GM12878 (cell line): Measurements from ENCODE around the gene LTV1. TPM values are rescaled to one million over a fixed set of nuclear protein-coding genes. Genes with fewer than 3 reads are reported as not detected.

Source experiments
- ATAC-seq: fragments of 200-7000 bp; cut with Tn5 transposase; 3 replicates; pipeline ENCODE4 v1.9.1; 2020; ENCODE audit warnings: mild to moderate bottlenecking, moderate library complexity
- BruUV-seq: library from RNA; stranded (reverse); fragments of 400-500 nt; replicated peaks from 2 replicates; lab custom pipeline; 2021; lab: Mats Ljungman, UMichigan
- CTCF ChIA-PET: fragments of 300-600 bp; sonication (Branson Sonifier 250); formaldehyde crosslinking; extraction: SDS; loops from one replicate; lab custom pipeline; 2021; ENCODE audit warnings: inconsistent platforms; lab: Yijun Ruan, JAX
- POLR2A ChIA-PET: fragments of 350-600 bp; formaldehyde crosslinking; extraction: SDS; loops from one replicate; lab custom pipeline; 2021; ENCODE audit warnings: inconsistent platforms; lab: Charles Lee
- RAD21 ChIA-PET: fragments of 300-600 bp; sonication (Branson Sonifier 250); formaldehyde crosslinking; loops from one replicate; lab custom pipeline; 2023; ENCODE audit warnings: antibody characterized with exemption; ENCODE audit not compliant: unreplicated experiment; lab: Charles Lee
- SMC1A ChIA-PET: fragments of 300-600 bp; sonication (Branson Sonifier 250); formaldehyde crosslinking; loops from one replicate; lab custom pipeline; 2023; ENCODE audit not compliant: unreplicated experiment, uncharacterized antibody; lab: Charles Lee
- DNase-seq: peaks from one replicate; pipeline ENCODE4 v3.0.0-alpha.2; 2011; ENCODE audit warnings: low read depth, low spot score
- FAIRE-seq: peaks from 3 replicates; lab custom pipeline; 2011; peaks lifted over from hg19 to GRCh38; lab: Jason Lieb, UNC
- H2AFZ ChIP-seq: 2 replicates; pipeline ENCODE4 v1.6.0; 2011; ENCODE audit warnings: low read depth, low read length, control low read depth; ENCODE audit not compliant: control insufficient read depth
- H3K27ac ChIP-seq: 2 replicates; pipeline ENCODE4 v1.5.1; 2011; ENCODE audit warnings: control low read depth; ENCODE audit not compliant: control insufficient read depth, insufficient read depth
- H3K27me3 ChIP-seq, 2 experiments: replicated peaks in 1 of 2; 2 replicates each; pipeline versions ENCODE4 v1.6.0 to v1.6.1; 2011; ENCODE audit warnings: low read length in 1 of 2; ENCODE audit not compliant: control insufficient read depth in 2 of 2, insufficient read depth in 2 of 2
- H3K36me3 ChIP-seq, 2 experiments: 2 replicates each; pipeline ENCODE4 v1.5.1; 2011; ENCODE audit warnings: low read length in 1 of 2; ENCODE audit not compliant: control insufficient read depth in 2 of 2, insufficient read depth in 2 of 2
- H3K4me1 ChIP-seq: 2 replicates; pipeline ENCODE4 v1.6.1; 2011; ENCODE audit warnings: mild to moderate bottlenecking, low read length, moderate library complexity, mixed read lengths; ENCODE audit not compliant: control insufficient read depth, insufficient read depth
- H3K4me2 ChIP-seq: 2 replicates; pipeline ENCODE4 v1.6.0; 2011; ENCODE audit warnings: control low read depth; ENCODE audit not compliant: control insufficient read depth, insufficient read depth
- H3K4me3 ChIP-seq: fragments of 200-600 bp; sonication (generic); 2 replicates; pipeline ENCODE4 v1.5.1; 2016
- H3K79me2 ChIP-seq: 2 replicates; pipeline ENCODE4 v1.6.0; 2011; ENCODE audit warnings: low read length; ENCODE audit not compliant: control insufficient read depth, insufficient read depth
- H3K9ac ChIP-seq: 2 replicates; pipeline ENCODE4 v1.8.0; 2011; ENCODE audit warnings: low read length, control low read depth, mixed read lengths; ENCODE audit not compliant: control insufficient read depth, insufficient read depth
- H3K9me3 ChIP-seq: replicated peaks from 3 replicates; pipeline ENCODE4 v1.5.1; 2011; ENCODE audit warnings: mild to moderate bottlenecking, low read length; ENCODE audit not compliant: control insufficient read depth, insufficient read depth
- H4K20me1 ChIP-seq: 2 replicates; pipeline ENCODE4 v1.6.0; 2011; ENCODE audit not compliant: control insufficient read depth, insufficient read depth
- ETV6 ChIP-seq, 2 experiments: fragments of 450-650 bp in 1 of 2; IDR thresholded peaks in 1 of 2; conservative IDR thresholded peaks in 1 of 2; 2 replicates each; pipeline ENCODE4 v1.6.1; 2014; ENCODE audit warnings: antibody characterized with exemption in 1 of 2, borderline replicate concordance in 1 of 2, low read depth in 1 of 2, mild to moderate bottlenecking in 1 of 2, moderate library complexity in 1 of 2
- SIN3A ChIP-seq: IDR thresholded peaks from 2 replicates; pipeline ENCODE4 v1.6.1; 2012; ENCODE audit warnings: low read depth, low read length, improper control_type of control experiment
- WGBS: methylation state at CpG from one replicate; pipeline ENCODE4 v1.1.6; 2016; ENCODE audit warnings: low lambda C conversion rate; ENCODE audit not compliant: insufficient replicate concordance, insufficient coverage; ENCODE audit errors: missing lambda C conversion rate; 5-methylcytosine and 5-hydroxymethylcytosine counted together
- in situ Hi-C: fragments of 300-500 bp; cut with MboI; formaldehyde crosslinking; loops from 9 replicates; pipeline ENCODE4 v1.14.3; 2018; ENCODE audit warnings: mixed read lengths
- intact Hi-C: fragments of 100-400 bp; cut with micrococcal nuclease; formaldehyde crosslinking; loops from one replicate; pipeline ENCODE4 v1.14.2; 2022; ENCODE audit not compliant: unreplicated experiment
- polyA plus RNA-seq, 11 experiments: library from polyadenylated mRNA; depleted of rRNA in 4 of 11; unstranded in 6 of 11; stranded (reverse) in 5 of 11; fragments of >200 nt; fragmentation: Nextera tagmentation in 4 of 11; fragmentation: Illumina TruSeq in 1 of 11; extraction: Ambion mirVana in 4 of 11; extraction: Trizol in 1 of 11; gene quantifications; 1 replicate in 1 of 11; 2 replicates in 10 of 11; pipeline versions ENCODE4 v1.2.1 to v1.2.3, GENCODE V29; 2011 to 2016; ENCODE audit warnings: inconsistent platforms in 2 of 11, missing spikeins in 2 of 11, low read depth in 1 of 11
- total RNA-seq, 4 experiments: library from RNA; depleted of rRNA in 3 of 4; stranded (reverse); fragments of >200 nt in 3 of 4; fragmentation: Illumina TruSeq in 1 of 4; extraction: Trizol in 1 of 4; gene quantifications; 2 replicates each; pipeline versions ENCODE4 v1.2.1 to v1.2.3, GENCODE V29; 2013 to 2021
- TF ChIP-seq, protein P1 (sequence below): IDR thresholded peaks from 2 replicates; pipeline ENCODE4 v1.6.1; 2011; ENCODE audit warnings: low read depth, mild to moderate bottlenecking, low read length, moderate library complexity, borderline replicate concordance; ENCODE audit errors: extremely low read depth
- TF ChIP-seq, protein P2 (sequence below): IDR thresholded peaks from 2 replicates; pipeline ENCODE4 v1.6.1; 2011; ENCODE audit warnings: borderline replicate concordance, low read depth, mild to moderate bottlenecking, moderate library complexity, mixed read lengths, low read length; ENCODE audit not compliant: insufficient read depth; ENCODE audit errors: extremely low read length

The LTV1 gene
- total and polyA plus RNA-seq, 10 of the 15 experiments (the other 5 are each of a cell fraction or from before 2014, with no cell fraction given), result 22.3 to 66.4 (median 52.0) TPM

DNA sequence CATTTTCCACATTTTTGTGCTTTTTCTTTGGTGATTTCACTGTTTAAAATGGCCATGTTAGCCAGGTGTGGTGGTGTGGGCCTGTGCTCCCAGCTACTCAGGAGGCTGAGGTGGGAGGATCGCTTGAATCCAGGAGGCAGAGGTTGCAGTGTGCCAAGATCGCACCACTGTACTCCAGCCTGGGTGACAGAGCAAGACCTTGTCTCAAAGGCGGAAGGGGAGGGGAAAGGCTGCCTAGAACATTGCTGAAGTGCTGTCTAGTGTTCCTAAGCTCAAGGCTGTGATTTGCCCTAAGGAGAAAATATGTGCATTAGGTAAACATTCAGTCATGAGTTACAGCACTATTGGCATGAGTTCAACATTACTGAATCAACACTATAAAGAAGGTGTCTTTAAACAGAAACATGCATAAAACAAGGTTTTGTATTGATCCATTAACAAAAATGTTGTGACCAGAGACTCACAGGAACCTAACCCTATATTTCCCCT, 35.2 kb downstream of the LTV1 start:
- H3K27me3 ChIP-seq, result 0 out of 4 replicates have a peak, but pooled peaks cover 0 to 1% of the 10 kb centered on the region in 2 experiments
- peaks cover 3% of the 10 kb centered on the region; the same call in 2 of the 3 replicates for H3K9me3 ChIP-seq
- H3K27ac ChIP-seq, result no peak overlapping the region
- SMC1A ChIA-PET, result no interaction called here
- ATAC-seq, result no peak
- H2AFZ ChIP-seq, result no peak overlapping the region
- no peaks in the 10 kb centered on the region for H4K20me1 ChIP-seq
- no TSS peak for BruUV-seq
- RAD21 ChIA-PET, result no interaction called here
- TF ChIP-seq, protein P1, sequence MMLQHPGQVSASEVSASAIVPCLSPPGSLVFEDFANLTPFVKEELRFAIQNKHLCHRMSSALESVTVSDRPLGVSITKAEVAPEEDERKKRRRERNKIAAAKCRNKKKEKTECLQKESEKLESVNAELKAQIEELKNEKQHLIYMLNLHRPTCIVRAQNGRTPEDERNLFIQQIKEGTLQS, result no peak
- TF ChIP-seq, protein P2, sequence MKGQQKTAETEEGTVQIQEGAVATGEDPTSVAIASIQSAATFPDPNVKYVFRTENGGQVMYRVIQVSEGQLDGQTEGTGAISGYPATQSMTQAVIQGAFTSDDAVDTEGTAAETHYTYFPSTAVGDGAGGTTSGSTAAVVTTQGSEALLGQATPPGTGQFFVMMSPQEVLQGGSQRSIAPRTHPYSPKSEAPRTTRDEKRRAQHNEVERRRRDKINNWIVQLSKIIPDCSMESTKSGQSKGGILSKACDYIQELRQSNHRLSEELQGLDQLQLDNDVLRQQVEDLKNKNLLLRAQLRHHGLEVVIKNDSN, result no peak
- WGBS, result 97% methylated on average over 3 of the region's 3 CpGs
- no peak for DNase-seq
- POLR2A ChIA-PET, result no interaction called here
- no peaks in the 10 kb centered on the region for H3K36me3 ChIP-seq
- no peak for FAIRE-seq
- CTCF ChIA-PET, result no interaction called here
- no peak overlapping the region for H3K9ac ChIP-seq
- intact Hi-C loops, result no loop called here
- H3K4me1 ChIP-seq, result no peaks in the 10 kb centered on the region
- in situ Hi-C loops, result no loop called here
- no peak overlapping the region for H3K4me3 ChIP-seq
- H3K79me2 ChIP-seq, result no peaks in the 10 kb centered on the region
- no peak overlapping the region for H3K4me2 ChIP-seq

DNA sequence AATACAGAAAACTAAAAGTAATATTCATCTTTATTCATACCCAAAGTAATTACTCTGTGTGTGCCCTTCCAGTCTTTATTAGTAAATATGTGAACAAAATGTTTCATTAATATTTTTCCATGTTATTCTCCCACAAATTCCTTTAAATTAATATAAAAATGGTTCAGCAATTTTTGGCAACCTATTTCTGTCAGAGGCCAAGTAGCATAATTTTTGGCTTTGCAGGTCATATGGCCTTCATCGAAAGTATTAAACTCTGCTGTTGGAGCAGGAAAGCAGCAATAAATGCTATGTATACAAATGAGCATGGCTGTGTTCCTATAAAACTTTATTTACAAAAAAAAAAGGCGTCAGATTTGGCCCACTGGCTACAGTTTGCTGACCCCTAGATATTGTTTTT, 37.3 kb downstream of the LTV1 start:
- H3K36me3 ChIP-seq, result no peaks in the 10 kb centered on the region
- H3K27me3 ChIP-seq, result 0 out of 4 replicates have a peak, but pooled peaks cover 0 to 1% of the 10 kb centered on the region in 2 experiments
- ChIA-PET SMC1A (interaction anchor here (1.0 kb wide), 1 partner anchor 144 kb away, joined by 3 read pairs; no protein-coding TSS in a partner anchor), CTCF (no interaction called here), POLR2A (no interaction called here), RAD21 (no interaction called here)
- H3K9ac ChIP-seq, result no peak overlapping the region
- DNase-seq (no peak), FAIRE-seq (no peak), ATAC-seq (no peak)
- H3K79me2 ChIP-seq, result no peaks in the 10 kb centered on the region
- TF ChIP-seq ETV6 (conservative IDR thresholded peaks at IDR 0.05 in 1 of 2, IDR thresholded peaks at IDR 0.05 in 1 of 2; ENCODE audit: borderline replicate concordance in 1 of 2, low read depth in 1 of 2) (no peak), SIN3A (no peak)
- H4K20me1 ChIP-seq, result no peaks in the 10 kb centered on the region
- intact Hi-C loops (no loop called here), in situ Hi-C loops (no loop called here)
- H3K4me3 ChIP-seq, result no peak overlapping the region
- H3K4me2 ChIP-seq, result no peak overlapping the region
- no peak overlapping the region for H2AFZ ChIP-seq
- no peaks in the 10 kb centered on the region; the same call in 1 of the 3 replicates for H3K9me3 ChIP-seq
- no peaks in the 10 kb centered on the region for H3K4me1 ChIP-seq
- no TSS peak for BruUV-seq
- H3K27ac ChIP-seq, result no peak overlapping the region
- 48% methylated on average over 2 of the region's 2 CpGs for WGBS
